Vagina (tissue), 2 donors: ENCODE measurements around the gene OXSR1.

ENCODE experiments used
- POLR2A ChIP-seq, 2 donors: fragments of 450-650 bp; IDR thresholded peaks; one replicate each; pipeline ENCODE4 v1.6.1; 2017; ENCODE audit warnings: antibody characterized with exemption in 2 of 2, mild to moderate bottlenecking in 2 of 2, moderate library complexity in 2 of 2
- POLR2AphosphoS5 ChIP-seq, 2 donors: sonication (generic); formaldehyde crosslinking; IDR thresholded peaks; one replicate each; pipeline ENCODE4 v1.9.0; 2017; ENCODE audit warnings: antibody characterized with exemption in 2 of 2, mild to moderate bottlenecking in 2 of 2, low read depth in 1 of 2; ENCODE audit not compliant: insufficient read depth in 1 of 2
- TF ChIP-seq, protein P1 (sequence below), 3 experiments: fragments of 450-650 bp in 2 of 3; fragments of 200-600 bp in 1 of 3; sonication (generic) in 1 of 3; IDR thresholded peaks; one replicate each; pipeline ENCODE4 v1.5.1; 2017 to 2019; ENCODE audit warnings: antibody characterized with exemption in 3 of 3, mild to moderate bottlenecking in 2 of 3, moderate library complexity in 2 of 3

DNA sequence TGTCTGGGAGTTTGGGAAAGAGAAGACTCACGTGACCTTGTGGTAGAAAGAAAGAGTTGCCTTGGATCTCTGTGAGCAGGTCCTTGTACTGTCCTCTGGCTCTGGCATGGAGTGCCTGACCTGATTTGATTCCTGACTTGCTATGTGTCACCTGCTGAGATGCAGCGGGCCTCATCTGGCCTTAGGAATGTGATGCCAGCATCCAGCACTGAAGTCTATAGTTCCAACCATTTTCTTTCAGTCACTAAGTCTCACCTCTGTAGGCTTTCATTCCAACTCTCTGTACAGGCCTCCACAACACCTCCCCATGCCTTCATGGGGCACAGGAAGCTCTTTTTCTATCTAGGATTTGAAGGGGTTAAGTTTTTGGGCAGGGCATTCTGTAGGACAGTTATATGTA is 12.1 kb upstream of the OXSR1 start:
- TF ChIP-seq, protein P1, sequence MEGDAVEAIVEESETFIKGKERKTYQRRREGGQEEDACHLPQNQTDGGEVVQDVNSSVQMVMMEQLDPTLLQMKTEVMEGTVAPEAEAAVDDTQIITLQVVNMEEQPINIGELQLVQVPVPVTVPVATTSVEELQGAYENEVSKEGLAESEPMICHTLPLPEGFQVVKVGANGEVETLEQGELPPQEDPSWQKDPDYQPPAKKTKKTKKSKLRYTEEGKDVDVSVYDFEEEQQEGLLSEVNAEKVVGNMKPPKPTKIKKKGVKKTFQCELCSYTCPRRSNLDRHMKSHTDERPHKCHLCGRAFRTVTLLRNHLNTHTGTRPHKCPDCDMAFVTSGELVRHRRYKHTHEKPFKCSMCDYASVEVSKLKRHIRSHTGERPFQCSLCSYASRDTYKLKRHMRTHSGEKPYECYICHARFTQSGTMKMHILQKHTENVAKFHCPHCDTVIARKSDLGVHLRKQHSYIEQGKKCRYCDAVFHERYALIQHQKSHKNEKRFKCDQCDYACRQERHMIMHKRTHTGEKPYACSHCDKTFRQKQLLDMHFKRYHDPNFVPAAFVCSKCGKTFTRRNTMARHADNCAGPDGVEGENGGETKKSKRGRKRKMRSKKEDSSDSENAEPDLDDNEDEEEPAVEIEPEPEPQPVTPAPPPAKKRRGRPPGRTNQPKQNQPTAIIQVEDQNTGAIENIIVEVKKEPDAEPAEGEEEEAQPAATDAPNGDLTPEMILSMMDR (IDR thresholded peaks at IDR 0.05): no peak
- TF ChIP-seq POLR2A (IDR thresholded peaks at IDR 0.05) (no peak), POLR2AphosphoS5 (IDR thresholded peaks at IDR 0.05; ENCODE audit: insufficient read depth in 1 of 2, low read depth in 1 of 2) (no peak)
